ENCODE results near the gene RGS10.

- TF ChIP-seq POLR2A (IDR thresholded peaks at IDR 0.05; ENCODE audit: low read length) (no peak), GATA1 (IDR thresholded peaks at IDR 0.05; ENCODE audit: low read depth, low read length) (no peak)
These were observed 40.3 kb downstream of the RGS10 start for GRCh38 chr10:119502209-119502608.
